NCI-H526 treated with DMSO at 0.1 percent for 48 hours (cell line): ENCODE data around the gene GSK3B.

Experiments
- DNase-seq: peaks from one replicate; lab custom pipeline; 2025; lab: John Stamatoyannopoulos, UW

The GSK3B gene

DNA sequence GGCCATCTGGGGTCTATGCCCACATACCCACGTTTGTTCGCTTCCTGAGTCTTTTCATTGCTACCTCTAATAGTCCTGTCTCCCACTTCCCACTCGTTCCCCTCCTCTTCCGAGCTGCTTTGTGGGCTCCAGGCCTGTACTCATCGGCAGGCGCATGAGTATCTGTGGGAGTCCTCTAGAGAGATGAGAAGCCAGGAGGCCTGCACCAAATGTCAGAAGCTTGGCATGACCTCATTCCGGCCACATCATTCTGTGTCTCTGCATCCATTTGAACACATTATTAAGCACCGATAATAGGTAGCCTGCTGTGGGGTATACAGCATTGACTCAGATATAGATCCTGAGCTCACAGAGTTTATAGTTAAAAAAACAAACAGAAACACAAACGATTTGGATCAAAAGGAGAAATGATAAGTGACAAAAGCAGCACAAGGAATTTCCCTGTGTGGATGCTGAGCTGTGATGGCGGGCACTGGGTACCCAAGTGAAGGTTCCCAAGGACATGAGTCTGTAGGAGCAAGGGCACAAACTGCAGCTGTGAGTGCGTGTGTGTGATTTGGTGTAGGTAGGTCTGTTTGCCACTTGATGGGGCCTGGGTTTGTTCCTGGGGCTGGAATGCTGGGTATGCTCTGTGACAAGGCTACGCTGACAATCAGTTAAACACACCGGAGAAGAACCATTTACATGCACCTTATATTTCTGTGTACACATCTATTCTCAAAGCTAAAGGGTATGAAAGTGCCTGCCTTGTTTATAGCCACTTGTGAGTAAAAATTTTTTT, 276.5 kb downstream of the GSK3B start:
- DNase-seq: no peak

DNA sequence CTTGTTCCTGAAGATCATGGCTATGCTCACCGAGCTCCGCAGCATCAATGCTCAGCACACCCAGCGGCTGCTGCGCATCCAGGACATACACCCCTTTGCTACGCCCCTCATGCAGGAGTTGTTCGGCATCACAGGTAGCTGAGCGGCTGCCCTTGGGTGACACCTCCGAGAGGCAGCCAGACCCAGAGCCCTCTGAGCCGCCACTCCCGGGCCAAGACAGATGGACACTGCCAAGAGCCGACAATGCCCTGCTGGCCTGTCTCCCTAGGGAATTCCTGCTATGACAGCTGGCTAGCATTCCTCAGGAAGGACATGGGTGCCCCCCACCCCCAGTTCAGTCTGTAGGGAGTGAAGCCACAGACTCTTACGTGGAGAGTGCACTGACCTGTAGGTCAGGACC, 277.2 kb downstream of the GSK3B start:
- no peak for DNase-seq

DNA sequence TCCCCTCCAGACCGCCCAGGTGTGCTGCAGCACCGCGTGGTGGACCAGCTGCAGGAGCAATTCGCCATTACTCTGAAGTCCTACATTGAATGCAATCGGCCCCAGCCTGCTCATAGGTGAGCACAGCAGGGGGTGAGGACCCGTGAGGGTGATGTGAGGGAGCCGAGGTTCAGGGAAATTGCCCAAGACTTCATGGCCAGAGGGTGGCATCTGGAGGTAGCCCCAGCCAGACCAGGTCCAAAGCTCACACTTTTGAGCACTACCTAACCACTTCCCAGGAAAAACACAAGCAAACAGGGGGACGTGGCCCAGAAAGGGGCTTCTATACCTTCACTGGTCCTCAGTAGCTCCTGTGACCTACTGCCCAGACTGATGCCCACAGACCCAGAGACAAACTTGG, 278.5 kb downstream of the GSK3B start:
- no peak for DNase-seq

DNA sequence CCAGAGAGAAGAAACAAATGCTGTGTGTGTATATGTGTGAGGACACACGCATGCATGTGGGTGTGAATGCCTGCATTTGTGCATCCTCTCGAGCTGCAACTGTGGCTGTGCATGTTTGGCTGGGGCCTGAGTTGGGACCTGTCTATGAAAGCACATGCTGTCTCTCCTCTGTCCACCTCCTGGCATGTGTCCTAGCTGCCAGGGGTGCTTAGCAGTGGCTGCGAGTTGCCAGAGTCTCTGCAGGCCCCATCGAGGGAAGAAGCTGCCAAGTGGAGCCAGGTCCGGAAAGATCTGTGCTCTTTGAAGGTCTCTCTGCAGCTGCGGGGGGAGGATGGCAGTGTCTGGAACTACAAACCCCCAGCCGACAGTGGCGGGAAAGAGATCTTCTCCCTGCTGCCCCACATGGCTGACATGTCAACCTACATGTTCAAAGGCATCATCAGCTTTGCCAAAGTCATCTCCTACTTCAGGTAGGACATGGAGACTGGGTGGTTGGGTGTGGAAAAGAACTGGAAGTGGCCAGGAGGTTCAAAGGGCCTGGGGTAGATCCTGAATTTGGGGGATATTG, 281.7 kb downstream of the GSK3B start:
- no peak for DNase-seq

DNA sequence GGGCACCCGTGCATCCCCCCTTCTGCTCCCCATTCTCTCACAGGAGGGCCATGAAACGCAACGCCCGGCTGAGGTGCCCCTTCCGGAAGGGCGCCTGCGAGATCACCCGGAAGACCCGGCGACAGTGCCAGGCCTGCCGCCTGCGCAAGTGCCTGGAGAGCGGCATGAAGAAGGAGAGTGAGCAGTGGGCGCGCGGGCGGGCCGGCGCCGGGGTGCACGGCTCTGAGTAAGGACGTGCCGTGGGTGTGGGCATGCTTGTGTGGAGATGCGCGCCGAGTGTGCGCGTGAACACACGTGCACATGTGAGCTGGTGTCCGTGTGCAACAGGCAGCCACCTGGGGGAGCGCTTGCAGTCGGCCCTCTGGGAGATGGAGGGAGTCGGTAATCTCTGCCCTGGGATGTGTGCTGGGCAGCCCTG, 284.2 kb downstream of the GSK3B start:
- DNase-seq: no peak

DNA sequence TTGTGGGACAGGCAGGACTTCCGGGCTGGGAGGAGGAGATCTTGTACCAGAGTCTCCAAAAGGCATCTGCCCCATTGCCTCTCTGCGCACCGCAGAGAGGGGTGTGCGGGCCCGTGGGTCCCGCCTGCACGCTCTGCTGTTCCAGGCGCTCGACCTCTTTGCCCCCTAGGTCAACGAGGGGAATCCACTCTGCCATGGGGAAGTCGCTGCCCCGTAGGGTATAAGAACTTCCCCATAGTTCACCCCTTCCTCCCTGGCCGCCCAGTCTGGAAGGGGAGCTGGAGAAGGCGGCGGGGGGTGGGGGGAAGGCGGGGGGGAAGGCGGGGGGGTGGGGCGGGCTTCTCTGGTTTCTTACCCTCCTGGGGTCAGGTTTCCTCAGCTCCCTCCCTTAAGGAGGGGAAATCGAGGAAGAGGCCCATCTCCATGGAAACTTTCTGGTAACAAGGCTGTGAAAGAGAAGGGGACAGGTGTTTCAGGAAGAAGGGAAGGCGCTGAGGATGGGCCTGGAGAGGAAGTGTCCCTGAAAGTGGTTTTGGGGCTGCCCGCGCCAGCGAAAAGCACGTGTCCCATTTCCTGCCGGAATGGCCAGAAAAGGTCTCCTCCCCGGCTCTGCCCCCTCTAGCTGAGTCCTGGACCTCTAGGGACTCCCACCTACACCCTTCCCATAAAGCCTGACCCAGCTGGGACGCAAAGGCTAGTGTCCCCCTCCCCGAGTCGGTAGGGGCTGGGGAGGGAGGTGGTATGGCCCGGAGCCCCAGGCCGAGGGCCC, 284.8 kb downstream of the GSK3B start:
- no peak for DNase-seq

DNA sequence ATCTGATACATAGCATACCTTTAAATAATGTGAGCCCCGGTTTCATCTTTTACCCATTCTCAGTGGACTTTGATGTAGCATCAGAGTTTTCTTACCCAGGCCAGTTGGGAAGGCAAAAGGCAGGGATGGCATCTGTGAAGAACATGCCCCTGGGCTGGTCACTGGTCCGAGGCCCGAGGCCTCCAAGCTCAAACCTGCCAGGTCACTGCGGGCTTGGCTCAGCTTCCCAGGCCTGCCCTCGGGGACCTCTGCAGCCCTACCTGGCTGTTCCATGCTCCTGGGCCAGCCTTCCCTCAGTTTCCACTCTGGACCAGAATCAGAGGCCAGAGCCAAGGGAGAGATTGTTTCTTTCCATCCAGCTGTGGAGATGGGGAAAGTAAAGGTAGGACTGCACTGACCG, 285.4 kb downstream of the GSK3B start:
- DNase-seq: no peak

DNA sequence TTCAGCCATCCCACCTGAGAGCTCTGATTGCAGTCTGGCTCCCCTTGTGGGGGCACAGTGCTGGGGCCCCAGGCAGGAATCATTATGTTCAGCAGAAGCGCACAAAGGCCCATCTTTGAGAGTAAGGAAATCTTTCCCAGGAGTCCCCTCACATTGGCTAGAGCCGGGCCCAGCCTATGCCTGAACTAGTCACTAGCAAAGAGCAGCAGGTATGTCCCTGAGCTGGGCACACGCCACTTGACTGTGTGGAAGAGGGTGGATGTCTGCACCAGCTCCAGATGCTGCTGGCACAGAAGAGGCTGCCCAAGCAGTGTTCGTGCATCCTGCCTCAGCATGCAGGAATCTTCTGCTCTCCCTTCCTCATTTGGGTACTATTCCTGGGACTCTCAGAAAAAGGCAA, 286.0 kb downstream of the GSK3B start:
- no peak for DNase-seq

DNA sequence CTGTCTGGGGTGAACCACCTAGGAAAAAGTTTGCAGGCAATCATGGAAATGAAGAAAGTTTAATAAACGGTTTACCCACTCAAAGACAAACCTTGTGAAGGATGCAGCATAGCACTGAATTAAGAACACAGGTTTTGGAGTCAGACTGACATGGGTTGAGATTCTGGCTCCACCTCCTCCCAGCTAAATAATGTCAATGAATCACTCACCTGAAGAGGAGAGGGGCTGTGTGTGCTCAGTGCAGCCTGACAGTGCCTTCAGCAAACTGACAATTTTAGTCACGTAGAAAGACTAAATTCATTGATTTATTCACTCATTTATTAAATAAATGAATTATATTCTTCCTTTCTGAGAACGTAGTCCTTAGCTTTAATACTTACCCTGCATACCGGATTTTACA, 293.4 kb downstream of the GSK3B start:
- DNase-seq: peak; percentile 56

DNA sequence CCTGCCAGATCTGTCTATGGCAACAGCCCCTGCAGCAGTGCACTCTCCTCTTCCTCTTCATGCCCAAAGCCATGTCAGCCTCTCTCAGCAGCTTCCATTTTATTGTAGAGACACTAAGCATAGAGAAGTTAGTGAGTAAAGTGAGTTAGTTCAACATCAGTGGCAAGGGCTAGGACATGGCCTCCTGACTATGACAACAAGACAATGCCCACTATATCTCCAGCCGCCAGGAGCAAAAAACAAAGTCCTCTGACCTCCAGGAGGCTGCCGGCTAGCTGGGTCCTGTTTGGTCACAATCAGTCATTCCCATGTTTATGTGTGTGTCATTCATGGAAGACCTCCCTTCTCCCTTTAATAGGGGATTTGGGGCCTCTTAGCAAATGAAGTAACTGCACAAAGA, 297.5 kb downstream of the GSK3B start:
- no peak for DNase-seq

DNA sequence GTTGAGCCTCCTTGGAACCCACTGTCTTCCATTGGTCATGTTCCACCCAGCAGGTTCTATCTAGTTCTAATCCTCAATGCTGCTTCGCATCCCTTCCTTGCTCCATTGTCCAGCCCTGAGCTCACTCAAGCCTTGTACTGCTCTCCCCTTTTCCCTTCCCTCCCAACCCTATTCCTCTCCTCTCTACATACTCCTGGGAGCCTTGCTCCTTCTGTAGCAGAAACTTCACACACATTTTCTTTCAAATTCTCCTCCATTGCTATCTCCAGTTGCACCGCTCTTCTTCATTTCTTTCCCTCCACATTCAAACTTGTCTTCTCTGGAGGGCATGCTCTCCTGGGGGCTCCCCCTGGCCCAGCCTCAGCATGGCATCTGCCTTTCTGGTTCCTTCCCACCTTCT, 297.9 kb downstream of the GSK3B start:
- DNase-seq: no peak

DNA sequence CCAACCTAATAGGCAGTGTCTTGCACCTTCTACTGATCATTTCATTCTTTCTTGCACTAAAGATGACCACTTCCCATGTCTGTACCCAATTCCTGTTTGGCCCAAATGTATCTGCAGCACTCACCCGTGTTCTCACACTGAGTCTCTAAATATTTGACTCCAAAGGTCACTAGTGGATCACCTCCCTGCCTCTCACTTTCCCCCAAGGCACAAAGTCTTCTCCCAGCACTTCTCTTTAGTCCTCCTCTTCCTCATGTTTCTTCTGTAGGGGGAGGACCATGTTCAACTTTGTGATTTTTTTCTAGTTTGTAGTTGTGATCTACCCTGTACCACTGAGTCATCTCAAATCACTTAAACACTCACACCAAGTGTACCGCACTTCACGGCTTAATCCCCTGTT, 298.4 kb downstream of the GSK3B start:
- DNase-seq: no peak

DNA sequence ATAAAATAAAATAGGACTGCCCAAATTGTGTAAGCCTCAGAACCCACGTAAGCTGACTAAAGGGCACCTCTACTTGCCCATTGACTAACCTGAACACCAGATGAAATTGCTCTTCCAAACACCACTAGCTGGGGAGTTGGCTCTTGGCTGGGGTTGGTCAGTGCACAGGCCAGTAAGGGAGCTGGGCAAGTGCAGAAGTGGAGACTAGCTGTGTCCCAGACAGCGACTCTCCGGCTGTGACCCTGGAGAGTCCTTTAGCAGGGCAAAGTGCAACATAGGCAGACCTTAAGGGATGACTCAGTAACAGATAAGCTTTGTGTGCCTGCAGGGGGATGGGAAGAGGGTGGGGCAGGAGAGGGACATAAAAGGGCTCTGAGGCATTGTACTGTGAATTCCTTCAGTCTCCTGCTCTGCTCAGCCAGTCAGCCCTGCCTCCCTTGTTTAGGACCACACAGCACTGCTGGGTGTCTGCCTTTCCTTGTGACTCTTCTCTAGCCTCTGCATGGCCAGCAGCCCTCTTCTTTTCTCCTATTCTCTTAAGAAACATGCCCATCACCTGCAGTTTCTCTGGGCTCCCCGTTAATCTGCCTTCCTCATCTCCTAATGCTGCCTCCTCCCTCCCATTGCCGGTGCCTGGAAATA, 299.2 kb downstream of the GSK3B start:
- no peak for DNase-seq

DNA sequence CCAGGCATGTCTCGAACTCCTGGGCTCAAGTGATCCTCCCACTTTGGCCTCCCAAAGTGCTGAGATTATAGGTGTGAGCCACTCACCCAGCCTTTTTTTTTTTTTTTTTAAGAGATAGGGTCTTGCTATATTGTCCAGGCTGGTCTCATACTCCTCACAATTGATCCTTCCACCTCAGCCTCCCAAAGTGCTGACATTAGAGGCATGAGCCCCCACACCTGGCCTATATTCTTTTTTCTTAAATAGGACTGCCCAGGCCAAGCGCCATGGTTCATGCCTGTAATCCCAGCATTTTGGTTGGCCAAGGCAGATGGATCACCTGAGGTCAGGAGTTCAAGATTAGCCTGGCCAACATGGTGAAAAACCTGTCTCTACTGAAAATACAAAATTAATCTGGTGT, 299.8 kb downstream of the GSK3B start:
- no peak for DNase-seq

DNA sequence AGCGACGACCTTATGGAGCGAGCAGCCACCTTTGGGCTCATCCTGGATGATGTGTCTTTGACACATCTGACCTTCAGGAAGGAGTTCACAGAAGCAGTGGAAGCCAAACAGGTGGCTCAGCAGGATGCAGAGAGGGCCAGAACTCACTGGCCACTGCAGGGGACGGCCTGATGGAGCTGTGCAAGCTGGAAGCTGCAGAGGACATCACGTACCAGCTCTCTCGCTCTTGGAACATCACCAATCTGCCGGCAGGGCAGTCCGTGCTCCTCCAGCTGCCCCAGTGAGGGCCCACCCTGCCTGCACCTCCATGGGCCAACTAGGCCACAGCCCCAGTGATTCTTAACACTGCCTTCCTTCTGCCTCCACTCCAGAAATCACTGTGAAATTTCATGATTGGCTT, 302.0 kb downstream of the GSK3B start:
- no peak for DNase-seq

DNA sequence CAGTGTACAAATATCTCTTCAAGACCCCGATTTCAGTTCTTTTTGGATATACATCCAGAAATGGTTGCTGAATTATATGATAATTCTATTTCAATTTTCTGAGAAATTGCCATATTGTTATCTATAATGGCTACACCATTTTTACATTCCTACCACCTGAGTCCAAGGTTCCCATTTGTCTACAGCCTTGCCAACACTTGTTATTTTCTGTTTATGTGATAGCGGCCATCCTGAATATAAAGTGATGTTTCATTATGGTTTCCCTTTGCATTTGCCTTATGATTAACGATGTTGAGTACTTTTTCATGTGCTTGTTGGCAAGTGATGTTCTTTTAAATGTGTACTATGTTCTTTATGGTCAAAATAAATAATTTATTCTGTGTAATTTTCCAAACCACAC, 303.9 kb downstream of the GSK3B start:
- DNase-seq: no peak

DNA sequence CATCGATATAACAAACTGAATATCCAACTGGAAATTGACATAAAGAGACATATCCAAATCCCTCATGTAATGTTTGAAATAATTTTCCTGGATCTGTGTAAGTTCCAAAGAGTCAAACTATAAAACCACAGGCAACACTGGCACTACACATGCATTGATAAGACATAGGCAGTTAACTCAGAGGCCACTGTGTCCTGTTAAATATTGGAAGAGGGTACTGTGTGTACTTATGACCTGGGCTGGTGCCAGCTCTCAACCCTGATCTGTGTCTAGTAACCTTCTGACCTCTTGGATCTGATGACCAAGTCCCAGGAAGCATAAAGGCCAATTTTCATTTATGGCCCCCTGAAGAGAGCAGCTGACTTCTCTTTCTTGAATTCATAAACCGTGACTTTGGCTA, 307.8 kb downstream of the GSK3B start:
- DNase-seq: no peak

DNA sequence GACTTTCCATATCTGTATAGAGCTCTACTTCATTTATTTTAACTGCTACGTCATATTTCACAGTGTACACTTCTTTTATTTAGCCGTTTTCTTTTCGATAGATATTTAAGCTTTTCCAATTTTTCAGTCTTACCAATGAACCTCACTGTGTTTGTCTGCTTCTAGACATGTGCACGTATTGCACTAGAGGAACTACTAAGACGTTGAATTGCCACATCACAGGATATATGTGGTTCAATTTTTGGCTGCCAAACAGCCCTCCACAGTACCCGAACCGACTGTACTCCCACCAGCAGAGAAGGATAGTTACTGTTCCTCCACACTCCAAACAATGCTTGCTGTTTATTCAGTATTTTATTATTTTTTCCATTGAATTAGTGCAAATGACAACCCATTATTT, 310.4 kb downstream of the GSK3B start:
- no peak for DNase-seq

DNA sequence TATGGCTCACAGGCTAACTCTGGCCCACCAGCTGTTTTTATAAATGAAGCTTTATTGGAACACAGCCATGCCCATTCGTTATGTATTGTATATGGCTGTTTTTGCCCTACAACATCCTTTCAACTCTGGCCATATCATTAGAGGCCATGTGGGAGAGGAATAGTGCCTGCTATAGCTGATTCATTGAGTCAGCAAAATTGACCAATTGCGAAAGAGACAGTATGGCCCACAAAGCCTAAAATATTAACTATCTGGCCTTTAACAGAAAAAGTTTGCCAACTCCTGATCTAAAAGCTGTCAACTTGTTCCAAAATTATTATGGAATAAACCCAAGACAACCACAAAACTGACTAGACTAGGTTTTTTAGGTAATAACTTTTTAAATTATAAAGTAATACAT, 311.0 kb downstream of the GSK3B start:
- DNase-seq: no peak

DNA sequence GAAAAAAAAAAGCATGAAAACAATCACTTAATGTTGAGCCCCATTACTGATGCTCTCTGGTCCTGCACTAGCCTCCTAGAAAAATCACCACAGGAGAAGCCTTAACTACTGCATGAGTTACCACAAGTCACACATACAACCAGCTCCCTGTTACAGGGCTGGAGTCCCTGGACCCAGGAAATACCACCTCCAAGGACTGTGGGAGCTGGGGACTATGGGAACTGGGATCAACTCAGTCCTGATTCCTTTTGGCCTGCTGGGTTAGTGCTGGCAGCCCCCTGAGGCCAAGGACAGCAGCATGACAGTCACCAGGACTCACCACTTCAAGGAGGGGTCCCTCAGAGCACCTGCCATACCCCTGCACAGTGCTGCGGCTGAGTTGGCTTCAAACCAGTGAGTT, 311.8 kb downstream of the GSK3B start:
- DNase-seq: no peak

DNA sequence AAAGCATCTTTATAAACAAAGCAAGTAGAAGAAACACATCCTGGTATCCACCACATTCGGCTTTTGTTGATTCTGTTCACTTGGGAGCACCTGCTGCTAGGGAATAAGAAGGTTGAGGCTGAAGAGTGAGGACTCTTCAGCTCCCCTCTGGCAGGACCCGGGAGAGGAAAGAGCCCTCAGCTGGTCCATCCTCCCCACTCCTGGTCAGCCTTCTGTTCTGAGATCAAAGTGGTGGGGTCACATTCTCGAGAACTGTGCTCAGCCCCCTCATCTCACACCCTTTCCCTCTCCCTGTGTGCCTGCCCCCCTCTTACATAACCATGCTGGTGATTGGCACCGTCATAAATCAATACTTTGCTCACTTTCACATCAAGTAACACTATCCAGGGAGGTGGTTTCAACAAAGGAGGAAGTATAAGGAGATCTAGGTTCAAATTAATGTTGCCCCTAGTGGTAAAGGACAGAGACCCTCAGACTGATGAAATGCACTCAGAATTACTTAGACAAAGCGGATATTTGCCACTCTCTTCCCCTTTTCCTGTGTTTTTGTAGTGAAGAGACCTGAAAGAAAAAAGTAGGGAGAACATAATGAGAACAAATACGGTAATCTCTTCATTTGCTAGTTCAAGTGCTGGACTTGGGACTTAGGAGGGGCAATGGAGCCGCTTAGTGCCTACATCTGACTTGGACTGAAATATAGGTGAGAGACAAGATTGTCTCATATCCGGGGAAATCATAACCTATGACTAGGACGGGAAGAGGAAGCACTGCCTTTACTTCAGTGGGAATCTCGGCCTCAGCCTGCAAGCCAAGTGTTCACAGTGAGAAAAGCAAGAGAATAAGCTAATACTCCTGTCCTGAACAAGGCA, 312.7 kb downstream of the GSK3B start, which contains the start of gene NR1I2:
TSS of gene NR1I2 (plus strand) at position 772 of the 869 bp plus-strand sequence.
- DNase-seq: no peak
